HUDEP-2 (cell line): ENCODE measurements around the gene NFKBIZ.

ENCODE experiments used
- DNase-seq, 76 experiments: peaks; one replicate each; lab custom pipeline; 2025; ENCODE audit not compliant: unreplicated experiment in 76 of 76; lab: John Stamatoyannopoulos, UW

NFKBIZ gene

DNA sequence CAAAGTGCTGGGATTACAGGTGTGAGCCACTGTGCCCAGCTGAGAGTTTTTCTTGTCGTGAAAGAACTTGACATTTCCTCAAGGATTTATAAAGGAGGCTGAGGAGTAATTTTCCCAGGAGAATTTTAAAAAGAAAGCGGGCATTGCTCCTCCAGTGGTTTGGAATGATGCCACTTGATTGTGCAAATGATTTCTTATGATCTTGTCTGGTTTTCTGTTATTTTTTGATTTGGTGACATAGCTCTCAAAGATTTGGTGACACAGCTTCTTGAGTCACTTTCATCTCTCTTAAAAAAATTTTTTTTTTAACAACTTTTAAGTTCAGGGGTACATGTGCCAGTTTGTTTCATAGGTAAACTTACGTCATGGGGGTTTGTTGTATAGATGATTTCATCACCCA, 24.6 kb upstream of the NFKBIZ start:
- DNase-seq, result no peak

DNA sequence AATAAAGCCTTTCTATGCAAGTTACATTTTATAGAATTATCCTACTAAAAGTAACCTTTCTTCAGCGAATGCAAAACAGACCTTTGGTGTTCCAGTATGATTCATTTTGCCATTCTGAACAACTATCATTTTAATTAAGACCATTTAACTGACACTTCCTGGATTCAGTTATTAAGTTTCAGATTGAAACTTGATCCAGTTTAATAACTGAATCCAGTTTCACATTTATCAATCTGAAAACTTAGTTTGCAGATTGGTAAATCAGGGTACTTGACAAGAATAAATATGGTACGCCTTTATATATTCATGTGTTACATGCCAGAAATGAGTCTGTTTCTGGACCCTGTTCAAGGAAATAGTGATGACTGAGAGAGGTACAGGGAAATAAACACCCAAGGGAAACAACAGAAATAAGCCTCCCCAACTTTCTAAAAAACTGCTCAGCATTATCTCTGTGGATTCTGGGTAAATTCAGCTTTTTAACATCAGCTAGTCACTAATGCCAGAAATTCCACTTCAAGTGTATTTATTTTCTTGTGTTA, 23.3 kb upstream of the NFKBIZ start:
- DNase-seq, result no peak

DNA sequence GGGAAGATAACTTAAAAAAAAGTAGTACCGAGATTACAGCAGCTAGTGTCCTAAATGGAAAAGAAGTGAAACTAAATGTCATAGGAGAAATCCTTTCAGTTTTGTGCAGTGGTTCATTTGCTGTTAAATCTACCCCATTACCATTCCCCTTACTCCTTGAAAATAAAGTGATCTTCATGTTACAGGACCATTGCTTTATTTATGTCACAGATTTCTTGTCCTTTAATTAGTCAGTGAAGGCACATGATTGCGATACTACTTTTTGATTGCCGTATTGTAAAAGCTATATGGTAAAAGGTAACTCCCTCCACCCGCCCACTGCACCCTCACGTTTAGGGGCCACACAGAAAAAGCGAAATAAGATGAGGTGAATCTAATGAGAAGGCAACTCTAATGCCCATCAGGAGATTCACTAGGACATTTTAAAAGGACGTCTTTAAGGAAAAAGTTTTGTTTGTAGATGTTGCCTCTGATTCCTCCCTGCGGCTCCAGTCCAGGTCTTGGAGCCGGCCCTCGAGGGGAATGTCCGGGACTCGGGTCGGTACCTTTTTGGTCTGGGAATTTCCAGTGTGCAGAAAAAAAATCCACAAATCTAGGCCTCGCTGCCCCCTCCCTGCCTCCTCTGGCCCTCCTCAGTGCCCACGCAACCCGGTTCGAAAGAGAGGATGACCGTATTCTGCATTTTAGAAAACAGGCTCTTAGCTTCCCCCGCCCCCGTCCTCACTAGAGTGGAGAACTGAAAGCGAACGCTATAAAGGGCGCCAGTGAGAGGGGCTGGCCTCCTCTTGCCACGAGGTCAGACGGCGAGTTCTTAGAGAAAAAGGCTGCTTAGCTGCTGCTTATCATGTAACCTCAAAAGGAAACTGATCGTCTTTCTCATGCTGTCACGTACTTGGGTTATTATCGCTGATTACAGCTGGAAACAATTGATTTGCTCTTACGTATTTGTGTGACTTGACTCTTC, 21.8 kb upstream of the NFKBIZ start:
- DNase-seq, result peak in 38 of 76 experiments; percentile 3 to 61 (median 18)

DNA sequence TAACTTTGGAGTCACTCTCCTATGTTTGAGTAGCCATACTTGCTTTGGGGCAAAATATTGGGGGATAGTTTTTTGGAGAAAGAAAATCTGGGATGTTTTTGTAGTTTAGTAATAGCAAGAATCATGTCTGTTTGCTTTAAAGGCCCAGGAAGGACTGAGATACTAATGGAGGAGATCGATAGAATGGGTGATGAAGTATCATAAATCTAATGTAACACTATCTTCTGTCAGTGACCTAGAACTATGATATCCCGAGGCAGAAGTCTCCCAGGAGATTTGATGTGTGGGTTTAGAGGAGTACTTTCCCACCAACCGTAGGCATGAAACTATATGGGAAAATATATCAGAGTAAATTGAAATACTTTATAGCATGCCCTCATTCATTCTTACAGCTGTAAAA, 21.0 kb upstream of the NFKBIZ start:
- DNase-seq, result no peak

DNA sequence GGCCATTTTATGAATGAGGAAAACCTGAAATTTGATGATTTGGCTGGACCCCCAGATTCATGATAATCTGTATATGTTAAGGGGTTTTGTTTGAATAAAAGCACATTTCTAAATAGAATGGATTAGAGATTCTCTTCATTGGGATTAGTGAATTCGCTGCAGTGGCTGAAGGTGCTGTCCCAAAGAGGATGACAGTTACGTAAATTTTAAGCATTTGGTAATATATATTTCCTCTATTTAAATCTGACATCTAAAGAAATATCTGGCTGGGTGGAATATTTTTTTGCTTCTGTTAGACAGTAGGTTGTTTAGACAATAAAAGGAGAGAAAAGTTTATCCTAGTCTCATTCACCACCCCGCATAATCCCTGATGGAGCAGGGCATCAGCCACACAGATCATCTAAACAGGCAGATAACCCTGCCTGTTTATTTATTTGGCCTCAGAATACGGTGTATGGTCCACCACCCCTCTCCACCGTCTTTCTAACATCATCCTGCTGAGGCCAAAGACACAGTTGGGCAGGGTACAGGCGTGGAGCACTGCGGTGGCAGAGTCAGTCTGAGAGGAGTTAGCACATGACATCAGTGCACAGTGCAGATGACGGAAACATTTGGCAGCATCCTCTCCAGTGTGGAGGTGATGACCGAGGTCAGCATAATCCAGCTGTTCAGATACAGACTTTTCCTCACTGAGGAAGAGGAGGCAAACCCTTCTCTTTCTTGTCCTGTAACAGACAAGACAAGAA, 20.4 kb upstream of the NFKBIZ start:
- no peak for DNase-seq

DNA sequence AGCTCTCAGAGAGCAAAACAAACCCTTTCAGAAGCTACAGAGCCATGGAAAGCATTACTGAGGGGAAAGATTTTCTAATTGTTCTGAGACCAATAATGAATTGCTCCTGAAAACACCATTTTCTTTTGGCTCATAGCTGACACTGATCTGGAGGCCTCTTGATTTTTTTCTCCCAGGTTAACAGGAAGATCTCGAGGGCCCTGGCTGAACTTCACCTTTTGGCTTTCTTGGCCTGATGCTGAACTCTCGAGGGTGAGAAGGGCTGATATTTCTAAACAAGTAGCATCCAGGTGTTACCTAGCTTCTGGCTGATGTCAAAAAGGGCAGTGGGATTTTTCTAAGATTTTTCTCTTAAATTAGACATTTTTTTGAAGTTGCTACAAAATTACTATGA, 19.9 kb upstream of the NFKBIZ start:
- DNase-seq, result no peak

DNA sequence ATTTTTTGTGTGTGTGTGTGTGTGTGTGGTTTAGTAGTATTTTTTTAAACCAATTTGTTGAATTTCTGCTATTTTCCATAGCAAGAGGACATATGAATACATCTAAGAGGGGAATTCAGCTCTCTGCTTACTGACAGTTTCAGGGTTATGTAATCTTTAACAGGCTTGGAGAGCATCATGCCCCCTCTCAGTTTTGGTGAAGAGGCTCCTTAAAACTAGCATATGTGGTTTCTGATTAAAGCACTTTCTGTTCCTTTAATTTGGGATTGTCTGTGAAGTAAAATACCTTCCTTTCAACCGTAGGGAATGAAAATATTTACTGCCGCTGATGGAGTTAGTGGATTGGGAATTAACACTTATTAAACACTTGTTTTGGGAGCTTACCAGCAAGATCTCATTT, 19.4 kb upstream of the NFKBIZ start:
- no peak for DNase-seq

DNA sequence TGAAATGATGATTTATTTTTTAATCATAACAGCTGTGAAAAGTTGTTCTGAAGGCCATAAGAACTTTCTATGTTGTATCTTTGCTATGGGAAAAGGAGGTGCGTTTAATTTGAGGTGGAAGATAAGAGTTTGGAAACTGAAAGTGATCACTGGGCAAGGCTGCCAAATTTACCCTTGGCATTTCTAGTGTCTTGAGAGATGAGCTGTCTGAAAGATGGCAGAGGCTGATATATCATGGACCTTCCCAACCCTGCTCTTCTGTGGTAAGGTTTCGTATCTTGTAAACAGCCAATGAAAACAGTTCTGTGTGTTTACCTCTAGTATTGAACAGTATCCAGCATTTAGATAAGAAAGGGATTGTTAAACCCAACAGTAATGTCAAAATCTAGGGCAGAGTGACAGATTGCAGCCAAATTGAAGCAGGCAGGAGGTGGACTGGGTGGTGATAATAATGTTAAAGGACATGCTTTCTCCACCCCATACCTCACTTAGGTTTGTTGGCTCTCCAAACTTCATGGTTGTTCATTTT, 15.8 kb upstream of the NFKBIZ start:
- peak in 66 of 76 experiments; percentile 5 to 94 (median 58) for DNase-seq

DNA sequence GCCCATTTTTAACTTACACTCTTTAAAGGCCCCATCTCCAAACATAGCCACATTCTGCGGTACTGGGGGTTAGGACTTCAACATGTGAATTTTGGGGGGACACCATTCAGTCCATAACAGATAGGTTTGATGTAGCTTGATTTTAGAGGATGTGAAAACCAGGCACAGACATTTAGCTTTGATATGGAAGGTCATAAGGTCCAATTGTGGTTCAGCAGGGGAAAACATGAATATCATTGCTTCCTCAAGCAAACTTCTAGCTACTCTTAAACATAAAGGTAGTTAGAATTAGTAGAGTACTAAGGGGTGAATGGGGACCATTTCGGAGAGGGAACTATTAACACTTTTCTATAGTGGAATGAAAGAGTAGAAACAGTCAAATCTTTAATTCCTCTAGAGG, 13.6 kb upstream of the NFKBIZ start:
- no peak for DNase-seq

DNA sequence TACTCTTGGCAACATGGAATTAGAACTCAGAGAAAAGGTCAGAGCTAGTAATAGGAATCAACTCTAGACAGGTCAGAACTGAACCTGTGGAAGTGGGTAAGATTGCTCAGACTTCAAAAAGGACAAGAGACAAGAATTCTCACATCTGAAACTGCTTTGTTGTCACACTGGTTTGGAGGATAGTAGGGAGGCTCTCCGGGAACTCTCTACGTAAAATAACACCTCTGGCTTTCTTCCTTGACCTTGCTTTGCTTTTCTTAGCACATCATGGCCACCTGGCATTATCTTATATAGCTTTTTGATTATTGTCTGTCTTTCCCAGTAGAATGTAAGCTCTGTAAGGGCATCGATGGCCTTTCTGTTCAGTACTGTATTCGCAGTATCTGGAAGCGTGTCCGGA, 13.2 kb upstream of the NFKBIZ start:
- no peak for DNase-seq

DNA sequence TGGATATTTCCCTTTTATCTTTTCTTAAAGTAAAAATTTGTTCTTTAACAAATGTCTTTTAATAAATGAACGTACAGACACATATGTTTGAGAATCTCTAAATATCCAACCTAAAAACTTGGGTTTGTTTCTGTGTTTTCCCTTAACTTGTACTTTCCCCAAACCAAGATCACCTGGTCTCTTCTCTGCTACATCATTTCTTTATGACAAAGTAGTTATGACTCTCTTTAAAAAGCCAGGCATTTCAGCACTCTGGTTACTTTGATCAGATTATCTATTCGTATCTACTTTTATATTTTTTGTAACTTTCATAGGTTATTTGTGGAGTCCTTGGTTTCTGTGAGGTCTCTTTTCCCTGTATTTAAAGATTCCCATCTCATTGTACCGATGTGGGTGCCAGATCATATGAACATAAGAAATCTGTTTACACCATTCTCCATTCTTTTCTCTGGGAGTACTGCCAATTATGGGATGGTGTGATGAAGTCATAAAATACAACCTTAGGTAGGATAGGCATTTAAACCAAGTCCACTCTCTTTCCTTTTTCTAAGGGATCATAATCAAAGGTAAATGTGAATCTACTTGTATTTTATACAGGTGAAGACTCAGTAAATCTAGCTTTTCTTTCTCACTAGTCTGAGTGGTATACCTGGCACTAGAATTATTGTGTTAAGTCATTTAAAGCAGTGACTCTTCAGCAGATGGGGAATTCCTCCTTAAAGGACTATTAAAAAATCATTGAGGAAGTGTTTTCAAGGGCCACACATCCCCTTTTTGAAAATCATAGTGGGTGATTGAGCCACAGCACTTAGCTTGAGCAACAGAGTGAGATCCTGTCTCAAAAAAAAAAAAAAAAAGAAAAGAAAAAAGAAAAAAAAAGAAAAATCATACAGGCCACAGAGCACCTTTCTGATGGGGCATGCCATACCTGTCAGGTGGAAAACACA, 12.4 kb upstream of the NFKBIZ start:
- no peak for DNase-seq

DNA sequence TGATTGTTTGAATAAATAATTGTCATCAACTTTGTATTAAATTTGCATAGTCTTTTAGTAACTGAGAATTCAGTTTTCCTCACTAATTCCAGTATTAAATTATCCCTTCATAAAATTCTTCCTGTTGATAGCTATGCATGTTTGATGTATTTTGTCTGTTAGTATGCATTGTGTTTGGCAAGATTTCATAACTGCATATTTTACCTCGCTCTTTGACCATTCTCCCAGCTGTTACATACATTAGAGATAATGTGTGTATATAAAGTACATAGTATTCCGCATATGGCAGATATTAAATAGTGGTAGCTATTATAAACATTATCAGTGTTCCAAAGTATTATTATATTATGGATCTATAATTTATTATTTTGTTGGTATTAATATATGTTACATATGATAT, 10.6 kb upstream of the NFKBIZ start:
- no peak for DNase-seq

DNA sequence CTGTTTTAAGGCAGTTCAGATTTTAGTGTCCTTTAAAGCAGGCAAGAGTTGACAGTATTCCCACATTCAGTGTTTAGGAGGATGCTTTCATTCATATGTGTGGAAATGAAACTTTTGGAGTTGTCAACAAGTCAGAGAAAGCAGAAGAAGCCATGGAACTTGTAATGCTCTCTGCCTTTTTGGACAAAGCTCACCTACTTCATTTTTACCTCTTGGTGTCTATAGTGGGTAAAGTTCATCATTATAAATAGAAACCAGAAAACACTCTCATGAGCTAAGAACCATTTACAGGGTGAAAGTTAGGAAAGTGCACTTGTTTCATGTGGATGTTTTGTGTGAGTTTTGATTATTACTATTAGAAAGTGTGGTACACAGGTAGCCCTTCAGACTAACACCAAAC, 9.2 kb upstream of the NFKBIZ start:
- no peak for DNase-seq

DNA sequence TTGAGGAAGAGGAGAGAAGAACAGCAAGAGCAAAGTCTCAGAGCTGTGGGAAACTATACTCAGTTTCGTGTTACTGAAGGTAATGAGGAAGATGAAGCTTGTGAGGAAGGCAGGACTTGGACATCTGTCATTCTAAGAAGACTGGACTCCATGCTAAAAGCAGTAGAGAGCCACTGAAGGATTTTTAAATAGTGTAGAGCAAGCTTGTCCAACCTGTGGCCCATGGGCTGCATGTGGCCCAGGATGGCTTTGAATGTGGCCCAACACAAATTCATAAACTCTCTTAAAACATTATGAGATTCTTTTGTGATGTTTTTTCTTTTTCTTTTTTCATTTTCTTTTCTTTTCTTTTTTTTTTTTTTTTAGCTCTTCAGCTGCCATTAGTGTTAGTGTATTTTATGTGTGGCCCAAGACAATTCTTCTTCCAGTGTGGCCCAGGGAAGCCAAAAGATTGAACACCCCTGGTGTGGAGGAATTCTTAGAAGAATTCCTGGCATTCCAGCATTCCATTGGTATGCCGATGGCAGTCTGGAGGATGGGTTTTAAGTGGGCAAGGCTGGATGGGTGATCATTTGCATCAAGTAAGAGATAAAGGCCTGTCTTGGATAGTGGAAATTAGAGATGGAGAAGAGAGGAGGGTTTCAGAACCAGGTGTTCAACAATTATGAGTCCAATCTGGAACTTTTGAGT, 6.9 kb upstream of the NFKBIZ start:
- no peak for DNase-seq

DNA sequence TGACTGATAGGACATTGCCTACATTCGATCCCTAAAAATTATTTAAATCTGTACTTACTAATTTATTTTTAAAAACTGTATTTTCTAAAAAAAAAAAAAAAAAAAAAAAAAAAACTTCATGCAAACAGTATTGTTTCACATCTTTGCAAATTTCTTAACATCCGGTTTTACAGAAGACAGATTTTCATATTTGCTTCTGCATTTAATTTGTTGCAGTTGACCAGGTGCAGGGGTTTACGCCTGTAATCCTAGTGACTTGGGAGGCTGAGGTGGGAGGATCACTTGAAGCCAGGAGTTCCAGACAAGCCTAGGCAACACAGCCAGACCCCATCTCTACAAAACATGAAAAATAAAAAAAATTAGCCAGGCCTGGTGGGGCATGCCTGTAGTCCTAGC, 6.4 kb upstream of the NFKBIZ start:
- no peak for DNase-seq

DNA sequence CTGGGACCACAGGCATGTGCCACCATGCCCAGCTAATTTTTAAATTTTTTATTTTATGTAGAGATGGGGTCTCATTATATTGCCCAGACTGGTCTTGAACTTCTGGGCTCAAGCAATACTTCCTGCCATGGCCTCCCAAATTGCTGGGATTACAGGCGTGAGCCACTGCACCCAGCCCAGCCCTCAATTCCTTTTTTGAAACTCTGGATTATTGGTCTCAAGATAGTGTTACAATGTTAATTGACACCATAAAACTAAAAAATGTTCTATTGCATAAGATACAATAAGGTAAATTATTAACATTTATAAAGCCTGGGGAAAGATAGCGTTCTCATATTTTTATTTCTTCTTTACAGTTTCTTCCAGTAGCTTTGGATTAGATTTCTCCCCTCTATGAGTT, 3.9 kb upstream of the NFKBIZ start:
- DNase-seq, result no peak

DNA sequence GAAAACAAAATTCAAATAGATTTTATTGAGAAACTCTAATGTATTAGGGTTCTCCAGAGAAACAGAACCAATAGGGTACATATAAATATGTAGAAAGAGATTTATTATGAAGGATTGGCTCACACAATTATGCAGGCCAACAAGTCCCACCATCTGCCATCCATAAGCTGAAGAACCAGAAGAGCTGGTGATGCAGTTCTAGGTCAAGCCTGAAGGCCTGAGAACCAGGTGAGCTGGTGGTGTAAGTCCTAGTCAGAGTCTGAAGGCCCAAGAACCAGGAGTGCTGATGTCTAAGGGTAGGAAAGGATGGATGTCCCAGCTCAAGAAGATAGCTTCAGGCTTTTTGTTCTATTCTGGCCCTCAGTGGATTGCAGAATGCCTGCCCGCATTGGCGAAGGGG, 2.6 kb upstream of the NFKBIZ start:
- DNase-seq, result no peak

DNA sequence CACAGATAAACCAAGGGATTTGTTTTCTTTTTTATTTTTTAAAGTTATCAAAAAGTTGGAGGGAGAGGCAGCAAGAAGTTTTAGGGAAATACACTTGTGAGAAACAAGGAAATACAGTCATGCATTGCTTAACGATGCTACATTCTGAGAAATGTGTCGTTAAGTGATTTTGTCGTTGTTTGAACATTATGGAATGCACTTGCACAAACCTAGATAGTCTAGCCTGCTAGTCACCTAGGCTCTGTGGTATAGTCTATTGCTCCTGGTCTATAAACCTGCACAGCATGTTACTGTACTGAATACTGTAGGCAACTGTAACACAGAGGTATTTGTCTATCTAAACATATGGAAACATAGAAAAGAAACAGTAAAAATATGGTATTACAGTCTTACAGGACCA, 2.0 kb upstream of the NFKBIZ start:
- DNase-seq, result no peak

DNA sequence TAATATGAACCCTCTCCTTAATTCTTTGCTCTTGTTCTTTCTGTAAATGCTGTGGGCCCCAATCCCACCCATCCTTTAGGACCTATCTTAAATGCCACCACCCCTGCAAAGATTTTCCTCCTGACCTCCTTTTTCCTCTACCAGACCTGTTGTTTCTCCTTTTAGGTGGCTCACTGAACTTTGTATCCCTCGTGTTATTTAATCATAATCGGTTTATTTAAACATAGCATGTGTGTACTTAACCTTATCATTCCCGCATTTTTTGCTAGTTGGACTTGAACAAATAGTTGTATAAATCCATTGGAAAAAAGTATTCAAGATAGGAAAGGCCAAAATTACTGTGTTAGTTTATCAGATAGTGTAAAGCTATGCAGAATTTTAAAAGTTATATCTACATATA, 988 bp upstream of the NFKBIZ start:
- DNase-seq, result no peak
